Hematopoietic multipotent progenitor cell treated with erythropoietin and hydrocortisone succinate and interleukin-3 and kit ligand, for 17 days (in vitro differentiated cells): Measurements from ENCODE around the gene BMPR2.
"Not testable (repeated sequence)": the region's sequence is repeated elsewhere in the genome, so short reads cannot be mapped to it uniquely, and the experiment has no call there.

Source experiments
- DNase-seq: peaks from one replicate; pipeline ENCODE4 v3.0.0-alpha.2; 2015; ENCODE audit warnings: low spot score

The BMPR2 gene

DNA sequence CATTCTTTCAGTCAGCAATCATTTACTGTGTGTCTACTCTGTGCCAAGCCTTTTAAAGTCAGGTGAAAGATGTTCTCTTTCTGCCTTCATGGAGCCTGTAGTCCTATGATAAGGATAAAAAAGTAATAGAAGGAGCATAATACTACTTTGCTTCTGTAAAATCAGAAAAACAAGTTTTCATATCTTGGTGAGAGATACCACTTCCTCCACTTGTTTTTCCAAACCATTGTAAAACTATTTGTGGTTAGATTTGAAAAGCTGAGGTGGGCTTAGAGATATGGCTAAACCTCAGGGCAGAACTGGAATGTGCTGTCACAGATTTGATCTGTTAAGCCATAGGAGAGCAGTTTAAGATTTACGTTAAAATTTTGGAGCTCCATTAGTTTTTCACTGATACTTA is 153.9 kb downstream of the BMPR2 start:
- DNase-seq, result no peak

DNA sequence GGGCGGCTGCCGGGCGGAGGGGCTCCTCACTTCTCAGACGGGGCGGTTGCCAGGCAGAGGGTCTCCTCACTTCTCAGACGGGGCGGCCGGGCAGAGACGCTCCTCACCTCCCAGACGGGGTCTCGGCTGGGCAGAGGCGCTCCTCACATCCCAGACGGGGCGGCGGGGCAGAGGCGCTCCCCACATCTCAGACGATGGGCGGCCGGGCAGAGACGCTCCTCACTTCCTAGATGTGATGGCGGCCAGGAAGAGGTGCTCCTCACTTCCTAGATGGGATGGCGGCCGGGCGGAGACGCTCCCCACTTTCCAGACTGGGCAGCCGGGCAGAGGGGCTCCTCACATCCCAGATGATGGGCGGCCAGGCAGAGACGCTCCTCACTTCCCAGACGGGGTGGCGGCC is 159.2 kb downstream of the BMPR2 start:
- DNase-seq, result not testable (repeated sequence)

DNA sequence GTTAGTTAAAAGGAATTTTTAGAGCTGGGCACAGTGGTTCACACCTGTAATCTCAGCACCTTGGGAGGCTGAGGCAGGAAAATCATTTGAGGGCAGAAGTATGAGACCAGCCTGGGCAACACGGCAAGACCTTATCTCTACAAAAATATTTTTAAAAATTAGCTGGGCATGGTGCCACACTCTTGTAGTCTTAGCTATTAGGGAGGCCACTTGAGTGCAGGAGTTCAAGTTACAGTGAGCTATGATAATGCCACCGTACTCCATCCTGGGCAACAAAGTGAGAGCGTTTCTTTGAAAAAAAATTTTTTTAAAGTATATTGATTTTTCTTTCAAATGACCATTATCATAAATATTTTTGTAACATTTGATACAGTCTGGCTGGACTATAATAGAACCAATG is 165.0 kb downstream of the BMPR2 start:
- DNase-seq, result no peak

DNA sequence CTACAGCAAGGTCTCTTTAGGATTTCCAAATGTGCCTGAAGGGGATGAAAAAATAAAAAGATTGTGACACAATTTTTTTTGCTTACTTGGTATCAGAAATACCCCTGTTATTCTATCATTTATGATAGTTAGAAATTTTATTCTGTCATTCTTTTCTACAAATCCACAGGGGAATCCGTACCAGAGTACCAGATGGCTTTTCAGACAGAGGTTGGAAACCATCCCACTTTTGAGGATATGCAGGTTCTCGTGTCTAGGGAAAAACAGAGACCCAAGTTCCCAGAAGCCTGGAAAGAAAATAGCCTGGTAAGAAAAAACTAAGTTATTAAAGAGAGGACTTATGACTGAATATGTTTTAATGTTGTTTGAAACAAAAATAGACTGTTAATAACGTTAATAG is 166.0 kb downstream of the BMPR2 start:
- DNase-seq, result no peak

DNA sequence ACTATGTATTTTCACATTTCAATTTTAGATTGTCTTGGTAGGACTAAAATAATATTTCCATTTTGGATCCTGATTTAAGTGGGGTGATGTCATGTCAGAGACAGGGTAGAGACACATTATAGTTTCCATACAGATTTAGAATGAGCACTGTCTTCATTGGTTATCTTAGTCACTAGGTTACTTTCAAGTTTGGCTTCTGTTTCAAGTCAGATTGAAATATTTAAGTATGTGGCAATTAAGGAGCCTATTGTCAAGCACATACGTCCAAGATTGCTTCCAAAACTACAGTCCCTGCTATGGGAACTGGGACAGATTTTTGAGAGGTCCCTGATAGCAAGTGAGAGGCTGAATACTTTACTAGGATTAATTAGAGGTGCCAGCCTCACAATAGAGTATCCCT is 169.4 kb downstream of the BMPR2 start:
- no peak for DNase-seq

DNA sequence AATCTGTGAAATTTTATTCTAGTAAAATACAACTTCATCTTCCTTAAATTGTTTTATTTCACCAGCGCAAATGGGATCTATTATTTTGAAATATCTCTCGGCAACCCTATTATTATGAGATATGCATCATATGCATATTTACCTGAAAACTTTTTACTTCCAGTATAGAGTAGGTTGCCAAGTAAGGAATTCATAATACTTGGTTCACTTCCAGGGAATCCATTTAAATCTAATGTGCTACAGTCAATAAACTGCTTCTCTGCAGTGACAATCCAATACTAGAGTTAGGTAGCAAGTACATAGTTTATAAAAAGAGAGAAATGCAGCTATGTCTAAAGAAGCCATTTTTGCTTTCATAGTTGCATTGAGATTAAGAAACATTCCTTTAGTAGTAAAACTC is 169.8 kb downstream of the BMPR2 start:
- DNase-seq, result no peak

DNA sequence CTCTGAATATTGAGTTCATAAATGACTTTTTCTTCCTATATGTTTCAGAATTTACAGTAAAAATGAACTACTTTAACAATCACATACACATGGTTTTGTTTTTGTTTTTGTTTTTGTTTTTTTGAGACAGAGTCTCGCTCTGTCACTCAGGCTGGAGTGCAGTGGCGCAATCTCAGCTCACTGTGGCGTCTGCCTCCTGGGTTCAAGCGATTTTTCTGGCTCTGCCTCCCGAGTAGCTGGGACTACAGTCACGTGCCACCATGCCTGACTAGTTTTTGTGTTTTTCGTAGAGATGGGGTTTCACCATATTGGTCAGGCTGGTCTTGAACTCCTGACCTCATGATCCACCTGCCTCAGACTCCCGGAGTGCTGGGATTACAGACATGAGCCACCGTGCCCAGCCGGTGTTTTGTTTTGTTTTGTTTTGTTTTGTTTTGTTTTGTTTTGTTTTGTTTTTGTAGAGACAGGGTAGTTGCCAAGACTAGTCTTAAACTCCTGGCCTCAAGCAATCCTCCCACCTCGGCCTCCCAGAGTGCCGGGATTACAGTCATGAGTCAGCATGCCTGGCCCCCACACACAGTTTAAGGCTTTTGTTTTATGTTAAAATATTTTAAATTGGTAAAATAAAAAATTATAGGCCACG is 170.5 kb downstream of the BMPR2 start:
- not testable (repeated sequence) for DNase-seq

DNA sequence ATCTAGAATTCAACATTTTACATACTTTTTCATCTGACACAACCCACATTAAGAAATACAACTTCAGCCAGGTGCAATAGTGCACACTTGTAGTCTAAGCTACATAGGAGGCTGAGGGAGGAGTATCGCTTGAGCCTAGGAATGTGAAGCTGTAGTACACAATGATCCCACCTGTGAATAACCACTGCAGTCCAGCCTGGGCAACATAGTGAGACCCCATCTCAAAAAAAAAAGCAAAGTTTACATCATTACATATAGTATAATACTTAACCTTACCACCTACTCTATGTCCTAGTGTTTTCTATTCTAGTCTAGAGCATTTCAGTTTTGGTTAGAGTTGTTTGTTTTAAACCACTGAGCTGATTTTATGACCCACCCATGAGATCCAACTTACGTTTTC is 172.1 kb downstream of the BMPR2 start:
- no peak for DNase-seq

DNA sequence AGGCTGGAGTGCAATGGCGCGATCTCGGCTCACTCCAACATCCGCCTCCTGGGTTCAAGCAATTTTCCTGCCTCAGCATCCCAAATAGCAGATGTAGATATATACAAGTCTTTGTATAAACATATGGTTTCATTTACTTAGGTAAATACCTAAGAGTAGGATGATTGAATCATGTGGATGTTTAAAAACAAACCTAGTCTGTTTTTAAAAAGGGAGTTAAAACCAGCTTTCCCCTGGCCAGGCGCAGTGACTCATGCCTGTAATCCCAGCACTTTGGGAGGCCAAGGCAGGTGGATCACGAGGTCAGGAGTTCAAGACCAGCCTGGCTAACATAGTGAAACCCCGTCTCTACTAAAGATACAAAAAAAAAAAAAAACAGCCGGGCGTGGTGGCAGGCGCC is 174.9 kb downstream of the BMPR2 start:
- DNase-seq, result not testable (repeated sequence)

DNA sequence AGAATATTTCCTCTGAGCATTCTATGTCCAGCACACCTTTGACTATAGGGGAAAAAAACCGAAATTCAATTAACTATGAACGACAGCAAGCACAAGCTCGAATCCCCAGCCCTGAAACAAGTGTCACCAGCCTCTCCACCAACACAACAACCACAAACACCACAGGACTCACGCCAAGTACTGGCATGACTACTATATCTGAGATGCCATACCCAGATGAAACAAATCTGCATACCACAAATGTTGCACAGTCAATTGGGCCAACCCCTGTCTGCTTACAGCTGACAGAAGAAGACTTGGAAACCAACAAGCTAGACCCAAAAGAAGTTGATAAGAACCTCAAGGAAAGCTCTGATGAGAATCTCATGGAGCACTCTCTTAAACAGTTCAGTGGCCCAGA is 179.2 kb downstream of the BMPR2 start:
- no peak for DNase-seq

DNA sequence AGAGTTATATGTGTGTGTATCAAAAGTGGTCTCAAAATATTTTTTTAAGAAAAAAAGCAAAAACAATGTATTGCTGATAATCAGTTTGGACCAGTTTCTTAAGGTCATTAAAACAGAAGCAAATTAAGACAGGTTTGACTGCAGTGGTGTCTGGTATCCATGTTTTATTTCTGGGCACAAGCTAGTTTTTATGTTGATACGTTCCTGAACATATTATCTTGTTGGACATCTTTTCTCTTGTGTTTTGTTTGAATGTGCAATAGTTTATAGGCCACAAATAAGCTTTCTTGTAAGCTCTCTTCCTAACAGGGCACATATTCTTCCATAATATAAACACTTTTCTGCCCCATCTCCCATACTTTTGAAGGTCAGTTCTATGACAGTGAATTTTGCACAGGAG is 184.1 kb downstream of the BMPR2 start:
- no peak for DNase-seq

DNA sequence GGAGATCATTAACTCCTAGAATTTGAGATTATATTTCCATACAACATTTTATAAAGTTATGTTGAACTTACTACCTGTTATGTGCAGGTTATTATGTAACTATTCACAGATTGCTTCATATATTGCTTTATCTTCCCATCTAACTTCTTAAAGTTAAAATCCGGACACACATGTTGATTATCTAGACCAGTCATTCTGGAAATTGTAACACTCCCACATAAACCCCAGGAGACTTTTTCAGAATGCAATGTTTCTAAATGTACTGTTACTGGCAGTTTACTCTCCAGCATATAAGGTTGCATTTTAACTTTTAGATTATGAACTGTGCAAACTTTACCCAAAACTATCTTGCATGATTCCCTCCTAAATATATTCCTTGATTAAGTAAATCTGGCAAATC is 188.1 kb downstream of the BMPR2 start:
- DNase-seq, result no peak

DNA sequence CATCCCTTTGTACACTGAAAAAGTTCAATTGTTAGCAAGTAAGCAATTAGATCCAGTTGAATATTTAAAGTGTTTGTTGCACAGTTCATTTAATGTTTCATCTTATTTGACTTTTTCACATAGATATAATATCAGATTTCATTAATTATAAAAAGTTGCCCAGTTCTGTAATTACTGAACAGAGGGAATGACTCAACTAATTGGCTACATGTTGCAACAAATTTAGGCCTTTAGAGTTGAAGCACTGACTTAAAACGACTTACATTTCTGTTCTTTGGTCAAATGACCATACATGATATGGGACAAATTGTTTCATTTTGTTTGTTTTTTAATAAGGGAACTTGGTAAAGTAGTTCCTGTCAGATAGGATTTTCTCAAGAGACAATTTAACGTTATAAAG is 190.2 kb downstream of the BMPR2 start:
- DNase-seq, result no peak

DNA sequence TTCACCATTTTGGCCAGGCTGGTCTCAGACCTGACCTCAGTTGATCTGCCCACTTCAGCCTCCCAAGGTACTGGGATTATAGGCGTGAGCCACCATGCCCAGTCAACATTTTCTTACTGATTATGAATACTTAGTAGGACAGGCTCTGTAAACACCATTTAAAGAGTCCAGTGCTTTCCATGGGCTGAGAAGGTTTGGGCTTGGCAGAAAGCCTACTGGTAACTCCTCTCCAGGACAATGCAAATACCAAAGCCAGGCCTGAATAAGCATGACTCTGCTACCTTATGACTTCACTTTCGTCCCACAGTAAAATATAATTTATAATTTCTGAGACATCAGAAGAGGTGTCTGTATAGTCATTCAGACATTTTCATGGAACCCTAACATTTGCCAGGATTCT is 198.4 kb downstream of the BMPR2 start:
- no peak for DNase-seq

DNA sequence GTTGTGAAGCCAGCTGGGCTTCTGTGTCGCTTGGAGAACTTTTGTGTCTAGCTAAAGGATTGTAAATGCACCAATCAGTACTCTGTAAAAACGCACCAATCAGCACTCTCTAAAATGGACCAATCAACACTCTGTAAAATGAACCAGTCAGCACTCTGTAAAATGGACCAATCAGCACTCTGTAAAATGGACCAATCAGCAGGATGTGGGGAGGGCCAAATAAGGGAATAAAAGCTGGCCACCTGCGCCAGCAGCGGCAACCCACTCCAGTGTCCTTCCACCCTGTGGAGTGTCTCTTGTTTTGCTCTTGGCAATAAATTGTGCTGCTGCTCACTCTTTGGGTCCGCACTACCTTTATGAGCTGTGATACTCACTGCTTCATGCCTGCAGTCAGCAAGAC is 199.1 kb downstream of the BMPR2 start:
- not testable (repeated sequence) for DNase-seq

DNA sequence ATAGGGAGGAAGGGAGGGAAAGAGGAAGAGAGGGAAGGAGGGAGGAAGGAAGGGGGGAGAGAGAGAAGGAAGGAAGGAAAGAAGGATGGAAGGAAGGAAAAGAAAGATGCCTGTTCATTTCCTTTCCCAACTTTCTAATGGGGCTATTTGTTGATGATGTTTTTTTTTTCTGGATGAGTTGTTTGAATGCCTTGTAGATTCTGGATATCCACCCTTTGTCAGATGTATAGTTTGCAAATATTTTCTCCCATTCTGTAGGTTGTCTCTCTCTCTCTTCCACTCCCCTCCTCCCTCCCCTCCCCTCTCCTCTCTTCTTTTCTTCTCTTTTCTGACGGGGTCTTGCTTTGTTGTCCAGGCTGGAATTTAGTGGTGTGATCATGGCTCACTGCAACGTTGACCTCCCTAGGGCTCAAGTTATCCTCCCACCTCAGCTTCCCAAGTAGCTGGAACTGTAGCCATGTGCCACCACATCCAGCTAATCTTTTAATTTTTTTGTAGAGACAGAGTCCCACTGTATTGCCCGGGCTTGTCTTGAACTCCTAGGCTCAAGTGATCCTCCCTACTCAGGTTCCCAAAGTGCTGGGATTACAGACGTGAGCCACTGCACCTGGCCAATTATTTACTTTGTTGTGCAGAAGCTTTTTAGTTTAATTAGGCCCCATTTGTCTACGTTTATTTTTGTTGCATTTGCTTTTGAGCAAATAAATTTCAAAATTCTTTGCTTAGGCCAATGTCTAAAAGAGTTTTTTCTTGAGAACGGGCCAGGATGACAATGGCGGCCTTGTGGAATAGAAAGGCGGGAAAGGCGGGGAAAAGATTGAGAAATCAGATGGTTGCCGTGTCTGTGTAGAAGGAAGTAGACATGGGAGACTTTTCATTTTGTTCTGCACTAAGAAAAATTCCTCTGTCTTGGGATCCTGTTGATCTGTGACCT is 201.4 kb downstream of the BMPR2 start:
- no peak for DNase-seq

DNA sequence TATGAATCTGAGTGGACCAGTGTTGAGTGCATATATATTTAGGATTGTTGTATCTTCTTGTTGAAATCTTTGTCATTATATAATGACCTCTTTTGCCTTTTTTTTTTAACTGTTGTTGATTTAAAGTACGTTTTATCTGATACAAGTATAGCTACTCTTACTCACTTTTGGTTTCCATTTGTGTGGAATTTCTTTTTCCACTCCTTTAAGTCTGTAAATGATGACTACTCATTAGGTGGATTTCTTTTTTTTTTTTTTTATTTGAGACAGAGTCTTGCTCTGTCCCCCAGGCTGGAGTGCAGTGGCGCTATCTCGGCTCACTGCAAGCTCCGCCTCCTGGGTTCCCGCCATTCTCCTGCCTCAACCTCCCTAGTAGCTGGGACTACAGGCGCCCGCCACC is 206.7 kb downstream of the BMPR2 start:
- DNase-seq, result not testable (repeated sequence)

DNA sequence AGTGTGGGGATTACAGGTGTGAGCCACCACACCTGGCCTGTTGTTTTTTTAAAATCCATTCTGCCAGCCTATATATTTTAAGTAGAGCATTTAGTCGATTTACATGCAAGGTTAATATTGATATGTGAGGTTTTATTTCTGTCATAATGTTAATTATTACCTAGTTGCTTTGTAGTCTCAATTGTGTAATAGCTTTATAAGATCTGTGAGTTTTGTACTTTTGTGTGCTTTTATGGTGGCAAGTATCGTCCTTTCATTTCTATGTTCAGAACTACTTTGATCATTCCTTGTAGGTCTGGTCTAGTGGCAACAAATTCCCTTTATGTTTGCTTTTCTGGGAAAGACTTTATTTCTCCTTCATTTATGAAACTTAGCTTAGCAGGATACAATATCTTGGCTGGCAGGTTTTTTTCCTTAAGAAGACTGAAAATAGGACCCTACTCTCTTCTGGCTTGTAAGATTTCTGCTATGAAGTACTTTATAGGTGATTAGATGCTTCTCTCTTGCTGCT is 207.6 kb downstream of the BMPR2 start:
- DNase-seq, result no peak

DNA sequence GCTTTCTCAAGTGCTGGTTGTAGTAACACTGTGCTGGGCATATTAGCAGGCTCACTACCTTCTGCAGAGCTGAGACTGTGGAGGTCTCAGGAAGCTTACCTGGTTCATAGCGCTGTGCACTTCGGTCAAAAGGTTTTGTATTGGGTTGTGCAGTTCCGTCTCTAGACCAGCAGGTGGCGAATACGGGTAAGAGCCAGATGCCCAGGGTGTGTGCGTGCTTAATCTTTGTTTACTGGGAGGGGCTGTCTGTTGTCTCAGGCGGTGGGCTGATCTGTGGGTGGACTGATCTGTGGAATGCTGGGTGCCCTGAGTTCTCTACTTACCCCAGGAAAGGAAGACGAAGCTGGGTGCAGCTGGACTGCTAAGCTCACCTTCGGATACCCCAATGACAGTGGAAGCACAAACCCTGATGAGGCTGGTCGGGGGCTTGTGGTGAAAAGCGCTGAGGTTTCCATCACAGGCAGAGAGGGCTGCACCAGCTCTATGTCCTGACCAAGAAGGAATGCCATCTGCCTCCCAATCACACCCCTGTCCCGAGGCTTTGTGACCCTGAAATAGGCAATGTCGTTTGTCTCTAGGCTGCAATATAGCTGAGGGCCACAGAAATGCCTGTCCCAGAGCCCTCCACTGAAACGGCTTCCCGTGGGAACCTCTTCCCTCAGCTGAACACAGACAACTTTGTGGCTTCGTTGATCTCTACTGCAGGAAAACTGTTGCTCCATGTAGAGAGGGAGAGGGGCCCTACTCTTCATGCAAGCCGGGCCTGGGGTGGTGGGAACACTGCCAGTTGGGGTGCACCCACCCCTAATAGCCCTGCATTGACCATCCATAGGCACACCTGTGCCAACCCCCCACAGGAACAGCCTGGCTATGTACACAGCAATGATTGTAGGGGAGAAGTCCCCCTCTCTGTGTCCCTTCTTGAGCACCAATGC is 212.8 kb downstream of the BMPR2 start:
- peak; percentile 71 for DNase-seq

DNA sequence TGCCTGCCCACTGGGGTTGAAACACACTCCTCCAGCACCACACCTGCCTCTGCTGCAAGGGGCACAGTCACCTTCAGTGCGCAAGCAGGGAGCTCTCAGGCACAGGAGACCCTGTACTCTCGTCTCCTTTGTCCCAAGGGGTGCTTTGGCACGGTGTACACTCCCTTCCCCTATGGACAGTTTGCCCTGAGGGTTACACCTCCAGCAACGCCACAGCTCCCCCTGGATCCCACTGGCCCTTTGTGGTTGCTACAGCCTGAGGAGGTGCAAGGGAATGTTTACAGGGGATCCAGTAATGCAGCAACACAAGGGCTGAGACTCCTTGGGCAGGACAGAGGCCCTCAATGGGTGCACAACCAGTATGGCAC is 213.4 kb downstream of the BMPR2 start:
- no peak for DNase-seq

DNA sequence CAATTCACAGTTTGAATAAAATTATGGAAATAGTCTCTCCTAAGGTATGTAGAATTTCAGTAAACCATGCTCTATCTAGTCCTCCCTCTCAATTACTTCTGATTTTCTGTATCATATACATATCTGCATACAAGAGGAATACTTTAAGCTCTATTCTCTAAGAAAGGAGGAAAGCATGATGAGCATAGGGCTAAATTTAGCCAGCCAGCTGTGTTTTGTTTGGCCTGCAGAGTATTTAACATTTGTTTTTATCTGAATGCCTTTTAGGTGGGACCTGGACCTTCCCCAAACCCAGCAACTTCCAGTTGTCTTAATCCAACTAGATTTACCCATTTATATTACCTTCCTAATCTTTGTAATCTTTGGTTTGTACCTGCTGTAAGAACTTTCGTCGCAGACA is 216.4 kb downstream of the BMPR2 start:
- DNase-seq, result no peak

DNA sequence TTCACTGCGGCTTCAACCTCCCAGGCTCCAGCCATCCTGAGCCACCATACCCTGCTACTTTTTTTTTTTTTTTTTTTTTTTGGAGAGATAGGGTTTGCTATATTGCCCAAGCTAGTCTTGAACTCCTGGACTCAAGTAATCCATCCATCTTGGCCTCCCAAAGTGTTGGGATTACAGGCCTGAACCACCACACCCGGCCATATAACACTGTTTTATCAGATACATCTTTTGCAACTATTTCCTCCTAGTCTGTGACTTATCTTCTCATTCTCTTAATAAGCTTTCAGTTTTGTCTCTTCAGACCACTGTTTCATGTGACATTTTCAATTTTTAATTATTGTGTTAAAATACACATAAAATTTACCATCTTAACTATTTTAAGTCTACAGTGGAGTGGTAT is 223.0 kb downstream of the BMPR2 start:
- DNase-seq, result no peak
